Pons (tissue), 1 donor: ENCODE measurements around the gene TYK2.
"Not testable (repeated sequence)": the region's sequence is repeated elsewhere in the genome, so short reads cannot be mapped to it uniquely, and the experiment has no call there.

Experiments used
- DNase-seq: peaks from one replicate; pipeline ENCODE4 v3.0.0-alpha.2; 2016; ENCODE audit warnings: low spot score

The TYK2 gene

GRCh38 chr19:10380313-10381102 is at the start of gene TYK2:
Gene TYK2 (minus strand): TSS chr19:10380572. CDS start chr19:10378406, 2,166 bp downstream.
- DNase-seq: peak; percentile 98

GRCh38 chr19:10428996-10429381 is 48.6 kb upstream of the TYK2 start:
- no peak for DNase-seq

- DNase-seq: no peak
These were observed 46.8 kb upstream of the TYK2 start for GRCh38 chr19:10427169-10427568.

- no peak for DNase-seq
These were observed 43.8 kb upstream of the TYK2 start for GRCh38 chr19:10424011-10424637.

- DNase-seq: no peak
These were observed 42.5 kb upstream of the TYK2 start for GRCh38 chr19:10422846-10423245.

- DNase-seq: no peak
These were observed 41.7 kb upstream of the TYK2 start for GRCh38 chr19:10422046-10422461.

- no peak for DNase-seq
These were observed 41.1 kb upstream of the TYK2 start for GRCh38 chr19:10421240-10422045.

- DNase-seq: no peak
These were observed 40.3 kb upstream of the TYK2 start, which contains the start of gene PDE4A for GRCh38 chr19:10420444-10421239. Gene PDE4A (plus strand): TSS chr19:10420538. CDS start chr19:10420765, 227 bp downstream.

- DNase-seq: no peak
These were observed 39.5 kb upstream of the TYK2 start for GRCh38 chr19:10419646-10420443.

- DNase-seq: no peak
These were observed 38.9 kb upstream of the TYK2 start for GRCh38 chr19:10419200-10419645.

- no peak for DNase-seq
These were observed 38.3 kb upstream of the TYK2 start for GRCh38 chr19:10418485-10419199.

- no peak for DNase-seq
These were observed 37.8 kb upstream of the TYK2 start for GRCh38 chr19:10418235-10418484.

- no peak for DNase-seq
These were observed 37.3 kb upstream of the TYK2 start for GRCh38 chr19:10417541-10418234.

- DNase-seq: peak; percentile 52
These were observed 36.2 kb upstream of the TYK2 start for GRCh38 chr19:10416380-10417257.

- DNase-seq: no peak
These were observed 35.7 kb upstream of the TYK2 start for GRCh38 chr19:10416083-10416379.

GRCh38 chr19:10412257-10412977 is 32.0 kb upstream of the TYK2 start:
- no peak for DNase-seq

GRCh38 chr19:10411224-10411623 is 30.9 kb upstream of the TYK2 start:
- not testable (repeated sequence) for DNase-seq

GRCh38 chr19:10408511-10409283 is 28.3 kb upstream of the TYK2 start:
- peak; percentile 60 for DNase-seq
